Chondrocyte (in vitro differentiated cells): ENCODE data around the gene TSPAN3. TPM values are rescaled to one million over a fixed set of nuclear protein-coding genes. Genes with fewer than 3 reads are reported as not detected.

ENCODE experiments used
- DNase-seq: peaks from one replicate; pipeline ENCODE4 v3.0.0; 2021; ENCODE audit warnings: mixed read lengths, low spot score
- H3K27ac Mint-ChIP-seq: one replicate; pipeline ENCODE4 v1.8.0; 2021; ENCODE audit warnings: mild to moderate bottlenecking, moderate library complexity, mixed read lengths; ENCODE audit not compliant: unreplicated experiment
- H3K27me3 Mint-ChIP-seq: 2 replicates; pipeline ENCODE4 v1.8.0; 2021; ENCODE audit warnings: low read depth, mixed read lengths
- H3K36me3 Mint-ChIP-seq: 2 replicates; pipeline ENCODE4 v1.8.0; 2021; ENCODE audit warnings: low read depth, mixed read lengths
- H3K4me1 Mint-ChIP-seq: 2 replicates; pipeline ENCODE4 v1.8.0; 2021; ENCODE audit warnings: low read depth, mild to moderate bottlenecking, mixed read lengths
- H3K4me3 Mint-ChIP-seq: one replicate; pipeline ENCODE4 v1.8.0; 2021; ENCODE audit warnings: mild to moderate bottlenecking, moderate library complexity, mixed read lengths; ENCODE audit not compliant: unreplicated experiment
- H3K9me3 Mint-ChIP-seq: 2 replicates; pipeline ENCODE4 v1.8.0; 2021; ENCODE audit warnings: low read depth, mixed read lengths
- total RNA-seq: library from RNA; stranded (reverse); gene quantifications from 3 replicates; pipeline ENCODE4 v1.2.1, GENCODE V29; 2021
- TF ChIP-seq, protein P1 (sequence below): fragments of 200-600 bp; sonication (generic); IDR thresholded peaks from 2 replicates; pipeline ENCODE4 v1.5.0; 2021; ENCODE audit warnings: antibody characterized with exemption, mild to moderate bottlenecking, moderate library complexity

Gene TSPAN3
- total RNA-seq, 1 donor from 2014 or later, result 250 TPM

- peaks cover 3% of the 10 kb centered on the region for H3K36me3 Mint-ChIP-seq
- TF ChIP-seq, protein P1, sequence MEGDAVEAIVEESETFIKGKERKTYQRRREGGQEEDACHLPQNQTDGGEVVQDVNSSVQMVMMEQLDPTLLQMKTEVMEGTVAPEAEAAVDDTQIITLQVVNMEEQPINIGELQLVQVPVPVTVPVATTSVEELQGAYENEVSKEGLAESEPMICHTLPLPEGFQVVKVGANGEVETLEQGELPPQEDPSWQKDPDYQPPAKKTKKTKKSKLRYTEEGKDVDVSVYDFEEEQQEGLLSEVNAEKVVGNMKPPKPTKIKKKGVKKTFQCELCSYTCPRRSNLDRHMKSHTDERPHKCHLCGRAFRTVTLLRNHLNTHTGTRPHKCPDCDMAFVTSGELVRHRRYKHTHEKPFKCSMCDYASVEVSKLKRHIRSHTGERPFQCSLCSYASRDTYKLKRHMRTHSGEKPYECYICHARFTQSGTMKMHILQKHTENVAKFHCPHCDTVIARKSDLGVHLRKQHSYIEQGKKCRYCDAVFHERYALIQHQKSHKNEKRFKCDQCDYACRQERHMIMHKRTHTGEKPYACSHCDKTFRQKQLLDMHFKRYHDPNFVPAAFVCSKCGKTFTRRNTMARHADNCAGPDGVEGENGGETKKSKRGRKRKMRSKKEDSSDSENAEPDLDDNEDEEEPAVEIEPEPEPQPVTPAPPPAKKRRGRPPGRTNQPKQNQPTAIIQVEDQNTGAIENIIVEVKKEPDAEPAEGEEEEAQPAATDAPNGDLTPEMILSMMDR, result no peak
- no peak overlapping the region for H3K4me3 Mint-ChIP-seq
- peak; percentile 86 for DNase-seq
- H3K9me3 Mint-ChIP-seq, result no peaks in the 10 kb centered on the region
- no peak overlapping the region for H3K27ac Mint-ChIP-seq
- H3K27me3 Mint-ChIP-seq, result no peaks in the 10 kb centered on the region
- H3K4me1 Mint-ChIP-seq, result peaks cover 10% of the 10 kb centered on the region
Measured at GRCh38 chr15:77030928-77031375, 40.0 kb downstream of the TSPAN3 start.

- H3K4me1 Mint-ChIP-seq, result peaks cover 9% of the 10 kb centered on the region
- no peaks in the 10 kb centered on the region for H3K27me3 Mint-ChIP-seq
- TF ChIP-seq, protein P1, result no peak
- no peaks in the 10 kb centered on the region for H3K9me3 Mint-ChIP-seq
- no peak overlapping the region for H3K27ac Mint-ChIP-seq
- no peak overlapping the region for H3K4me3 Mint-ChIP-seq
- DNase-seq, result peak; percentile 84
- H3K36me3 Mint-ChIP-seq, result peaks cover 2% of the 10 kb centered on the region
Measured at GRCh38 chr15:77030048-77030927, 40.6 kb downstream of the TSPAN3 start.

DNA sequence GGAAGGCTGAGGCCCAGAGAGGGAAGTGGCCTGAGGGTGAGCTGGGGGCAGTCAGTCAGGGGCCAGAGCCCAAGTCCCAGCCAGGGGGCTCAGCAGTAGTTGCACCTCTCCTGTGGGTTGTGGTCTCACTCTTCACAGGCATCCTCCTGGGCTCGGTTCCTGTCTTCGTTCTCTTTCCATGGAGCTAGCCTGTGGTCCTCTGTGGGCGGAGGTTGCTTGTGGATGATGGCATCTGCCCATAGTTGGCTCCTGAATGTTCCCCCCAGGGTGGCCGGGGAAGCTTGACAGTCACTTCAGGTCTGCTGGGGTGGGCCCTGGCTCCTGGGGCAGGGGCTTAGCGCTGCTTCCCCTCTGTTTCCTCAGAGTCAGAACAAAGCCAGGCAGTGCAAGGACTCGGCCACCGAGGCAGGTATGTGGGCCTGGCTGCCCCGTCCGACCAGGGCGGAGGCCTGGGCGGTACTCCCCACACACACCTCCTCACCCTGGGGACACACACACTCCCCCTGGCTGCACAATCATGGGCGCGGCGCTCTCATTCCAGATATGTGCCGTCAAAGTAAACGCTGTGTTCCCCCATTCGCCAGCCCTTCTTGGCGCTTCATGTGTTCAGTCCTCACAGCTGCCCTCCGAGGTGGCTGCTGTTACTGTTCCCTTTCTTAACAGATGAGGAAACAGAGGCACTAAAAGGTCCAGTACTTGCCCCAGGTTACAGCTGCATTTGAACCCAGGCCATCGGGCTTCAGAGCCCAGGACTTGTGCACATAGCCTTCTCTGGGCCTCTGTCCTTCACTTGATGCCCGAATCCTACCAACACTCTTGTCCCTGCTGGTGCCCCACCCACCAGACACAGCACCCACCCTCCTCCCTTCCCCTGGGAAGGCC is 41.5 kb downstream of the TSPAN3 start:
- peak; percentile 83 for DNase-seq
- Mint-ChIP-seq H3K27ac (no peak overlapping the region), H3K27me3 (no peaks in the 10 kb centered on the region), H3K4me3 (no peak overlapping the region), H3K9me3 (no peaks in the 10 kb centered on the region), H3K4me1 (peaks cover 9% of the 10 kb centered on the region), H3K36me3 (peaks cover 2% of the 10 kb centered on the region)
- TF ChIP-seq, protein P1, result no peak

GRCh38 chr15:77028451-77029165 is 42.3 kb downstream of the TSPAN3 start:
- TF ChIP-seq, protein P1, result no peak
- Mint-ChIP-seq H3K4me3 (no peak overlapping the region), H3K27me3 (no peaks in the 10 kb centered on the region), H3K4me1 (peaks cover 8% of the 10 kb centered on the region), H3K9me3 (no peaks in the 10 kb centered on the region), H3K27ac (no peak overlapping the region), H3K36me3 (no peaks in the 10 kb centered on the region)
- peak; percentile 92 for DNase-seq
